Esophagus muscularis mucosa (tissue), 3 donors: ENCODE measurements around the gene NPBWR2.

Source experiments
- POLR2A ChIP-seq: fragments of 450-650 bp; IDR thresholded peaks from one replicate; pipeline ENCODE4 v1.6.1; 2017; ENCODE audit warnings: antibody characterized with exemption, moderate library complexity, mild to moderate bottlenecking, low read depth
- POLR2AphosphoS5 ChIP-seq, 2 donors: sonication (generic); formaldehyde crosslinking; IDR thresholded peaks; one replicate each; pipeline ENCODE4 v1.6.1; 2017; ENCODE audit warnings: antibody characterized with exemption in 2 of 2
- TF ChIP-seq, protein P1 (sequence below), 3 experiments: fragments of 200-600 bp in 2 of 3; fragments of 450-650 bp in 1 of 3; sonication (generic) in 2 of 3; IDR thresholded peaks; one replicate each; pipeline ENCODE4 v1.5.1; 2017 to 2019; ENCODE audit warnings: antibody characterized with exemption in 3 of 3, mild to moderate bottlenecking in 2 of 3, moderate library complexity in 1 of 3

GRCh38 chr20:64068386-64069208 is 38.8 kb downstream of the NPBWR2 start:
- TF ChIP-seq, protein P1, sequence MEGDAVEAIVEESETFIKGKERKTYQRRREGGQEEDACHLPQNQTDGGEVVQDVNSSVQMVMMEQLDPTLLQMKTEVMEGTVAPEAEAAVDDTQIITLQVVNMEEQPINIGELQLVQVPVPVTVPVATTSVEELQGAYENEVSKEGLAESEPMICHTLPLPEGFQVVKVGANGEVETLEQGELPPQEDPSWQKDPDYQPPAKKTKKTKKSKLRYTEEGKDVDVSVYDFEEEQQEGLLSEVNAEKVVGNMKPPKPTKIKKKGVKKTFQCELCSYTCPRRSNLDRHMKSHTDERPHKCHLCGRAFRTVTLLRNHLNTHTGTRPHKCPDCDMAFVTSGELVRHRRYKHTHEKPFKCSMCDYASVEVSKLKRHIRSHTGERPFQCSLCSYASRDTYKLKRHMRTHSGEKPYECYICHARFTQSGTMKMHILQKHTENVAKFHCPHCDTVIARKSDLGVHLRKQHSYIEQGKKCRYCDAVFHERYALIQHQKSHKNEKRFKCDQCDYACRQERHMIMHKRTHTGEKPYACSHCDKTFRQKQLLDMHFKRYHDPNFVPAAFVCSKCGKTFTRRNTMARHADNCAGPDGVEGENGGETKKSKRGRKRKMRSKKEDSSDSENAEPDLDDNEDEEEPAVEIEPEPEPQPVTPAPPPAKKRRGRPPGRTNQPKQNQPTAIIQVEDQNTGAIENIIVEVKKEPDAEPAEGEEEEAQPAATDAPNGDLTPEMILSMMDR (IDR thresholded peaks at IDR 0.05) = no peak
- TF ChIP-seq POLR2A = no peak
- no peak for TF ChIP-seq POLR2AphosphoS5 (IDR thresholded peaks at IDR 0.05)
